ENCODE data around the gene EBF4.
"Not testable (repeated sequence)": the region's sequence is repeated elsewhere in the genome, so short reads cannot be mapped to it uniquely, and the experiment has no call there.

EBF4 gene

GRCh38 chr20:2672446-2672845 lies 20.1 kb upstream of the EBF4 start:
- no peak for DNase-seq

GRCh38 chr20:2673453-2673852 lies 19.1 kb upstream of the EBF4 start:
- DNase-seq: no peak

GRCh38 chr20:2680046-2680445 lies 12.5 kb upstream of the EBF4 start:
- DNase-seq: no peak

GRCh38 chr20:2682040-2682439 lies 10.5 kb upstream of the EBF4 start:
- DNase-seq: not testable (repeated sequence)

- DNase-seq: not testable (repeated sequence)
Measured at GRCh38 chr20:2684817-2685216, 7.8 kb upstream of the EBF4 start.

- DNase-seq: no peak
Measured at GRCh38 chr20:2687514-2687913, 5.1 kb upstream of the EBF4 start.

GRCh38 chr20:2688041-2688591 lies 4.5 kb upstream of the EBF4 start:
- peak in 27 of 51 donors; percentile 7 to 71 (median 34) for DNase-seq

GRCh38 chr20:2690213-2690612 lies 2.4 kb upstream of the EBF4 start:
- DNase-seq: no peak

GRCh38 chr20:2690718-2691117 lies 1.9 kb upstream of the EBF4 start:
- no peak for DNase-seq

GRCh38 chr20:2691127-2691526 lies 1.5 kb upstream of the EBF4 start:
- DNase-seq: no peak

GRCh38 chr20:2691663-2692035 lies 931 bp upstream of the EBF4 start:
- DNase-seq: no peak

GRCh38 chr20:2692886-2693285 lies 306 bp downstream of the EBF4 start:
- no peak for DNase-seq

- DNase-seq: peak in 27 of 51 donors; percentile 11 to 69 (median 29)
Measured at GRCh38 chr20:2693286-2694007, 867 bp downstream of the EBF4 start.

GRCh38 chr20:2694008-2694471 lies 1.5 kb downstream of the EBF4 start:
- no peak for DNase-seq

- DNase-seq: no peak
Measured at GRCh38 chr20:2694519-2694918, 1.9 kb downstream of the EBF4 start.

GRCh38 chr20:2695206-2695983 lies 2.8 kb downstream of the EBF4 start:
- DNase-seq: no peak

- not testable (repeated sequence) for DNase-seq
Measured at GRCh38 chr20:2695984-2696525, 3.5 kb downstream of the EBF4 start.

GRCh38 chr20:2696646-2697045 lies 4.1 kb downstream of the EBF4 start:
- no peak for DNase-seq

- DNase-seq: no peak
Measured at GRCh38 chr20:2697768-2698167, 5.2 kb downstream of the EBF4 start.

GRCh38 chr20:2698186-2698817 lies 5.7 kb downstream of the EBF4 start:
- DNase-seq: no peak

GRCh38 chr20:2698912-2699311 lies 6.3 kb downstream of the EBF4 start:
- DNase-seq: no peak

Measured in hypothalamus (tissue), 51 donors.